GM19452 (cell line): ENCODE results near the gene TBXAS1.

Source experiments
- ATAC-seq: cut with Tn5 transposase; IDR thresholded peaks from one replicate; pipeline ENCODE4 v1.9.1; 2021; ENCODE audit not compliant: unreplicated experiment

Gene TBXAS1

DNA sequence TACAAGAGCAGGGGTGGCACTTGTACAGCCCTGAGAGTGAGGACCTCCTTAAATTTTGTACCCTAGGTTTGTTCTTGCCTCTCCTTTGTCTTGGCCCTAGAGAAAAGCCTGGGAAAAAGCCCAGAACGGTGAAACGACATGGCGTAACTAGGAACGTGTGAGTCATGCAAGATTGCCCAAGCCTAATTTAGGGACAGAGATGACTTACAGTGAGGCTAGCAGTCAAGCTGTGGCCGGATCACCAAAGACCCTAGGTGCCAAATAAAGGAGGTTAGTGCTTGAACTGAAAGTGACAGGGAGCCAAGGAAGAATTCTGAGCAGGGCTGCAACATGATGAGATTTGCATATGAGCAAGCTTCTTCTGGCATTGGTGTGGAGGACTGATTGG, 25.1 kb downstream of the TBXAS1 start:
- no peak for ATAC-seq

DNA sequence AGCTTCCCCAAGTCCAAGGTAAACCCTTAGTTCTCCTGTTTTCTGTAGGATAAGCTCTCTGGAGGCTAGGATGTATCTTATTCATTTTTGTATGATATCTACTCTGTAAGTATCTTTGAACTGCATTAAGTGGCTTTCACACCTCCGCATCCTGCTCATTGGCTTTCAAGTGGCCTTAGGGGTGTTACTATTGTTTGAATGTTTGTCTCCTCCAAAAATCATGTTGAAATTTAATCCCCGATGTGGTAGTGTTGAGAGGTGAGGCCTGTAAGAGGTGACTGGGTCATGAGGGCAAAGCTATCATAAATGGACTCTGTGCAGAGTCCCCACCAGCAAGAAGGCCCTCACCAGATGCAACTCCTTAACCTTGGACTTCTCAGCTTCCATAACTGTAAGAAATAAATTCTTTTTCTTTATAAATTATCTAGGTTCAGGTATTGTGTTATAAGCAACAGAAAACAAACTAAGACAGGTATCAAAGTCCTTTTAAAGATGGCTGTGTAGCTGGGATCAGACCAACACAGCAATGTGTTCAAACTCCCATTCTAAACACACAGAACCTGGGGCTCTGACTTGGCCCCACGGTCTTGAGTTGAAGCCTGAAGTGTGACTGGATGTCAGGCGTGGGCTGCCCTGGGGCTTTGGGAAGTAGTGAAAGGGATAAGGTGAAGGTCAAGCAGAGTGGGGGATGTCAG, 25.9 kb downstream of the TBXAS1 start:
- ATAC-seq = peak; percentile 19

- peak; percentile 77 for ATAC-seq
Measured at GRCh38 chr7:139855498-139856270, 26.6 kb downstream of the TBXAS1 start.

DNA sequence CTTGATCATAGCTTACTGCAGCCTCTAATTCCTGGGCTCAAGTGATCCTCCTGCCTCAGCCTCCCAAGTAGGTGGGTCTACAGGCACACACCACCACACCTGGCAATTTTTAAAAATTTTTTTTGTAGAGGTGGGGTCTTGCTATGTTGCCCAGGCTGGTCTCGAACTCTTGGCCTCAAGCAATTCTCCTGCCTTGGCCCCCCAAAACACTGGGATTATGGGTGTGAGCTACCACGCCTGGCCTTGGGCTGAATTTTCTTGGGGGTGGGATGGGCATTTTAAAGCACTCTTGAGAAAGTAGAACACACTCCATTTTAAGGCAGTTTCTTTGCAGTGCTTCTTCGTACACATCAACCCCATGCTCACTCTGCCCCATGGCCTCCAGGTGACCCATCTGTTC, 28.7 kb downstream of the TBXAS1 start:
- ATAC-seq = no peak

- ATAC-seq = no peak
Measured at GRCh38 chr7:139860090-139860775, 31.2 kb downstream of the TBXAS1 start.

DNA sequence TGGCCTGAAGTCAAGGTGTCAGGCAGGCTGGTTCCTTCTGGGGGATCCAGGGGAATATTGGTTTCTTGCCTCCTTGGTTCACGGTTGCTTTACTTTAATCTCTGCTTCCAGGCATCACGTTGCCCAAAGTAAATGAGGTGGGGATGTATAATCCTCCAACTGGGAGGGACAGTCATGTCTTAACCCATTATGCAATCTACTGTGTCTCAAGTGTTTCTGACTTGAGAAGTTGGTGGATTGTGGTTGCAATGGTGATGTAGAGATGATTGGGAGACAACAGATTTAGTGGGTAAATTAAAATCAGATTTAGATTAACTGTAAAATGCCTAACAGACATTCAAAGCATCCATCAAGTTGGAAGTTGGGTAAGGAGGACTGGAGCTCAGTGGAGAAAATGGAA, 32.7 kb downstream of the TBXAS1 start:
- ATAC-seq = no peak

DNA sequence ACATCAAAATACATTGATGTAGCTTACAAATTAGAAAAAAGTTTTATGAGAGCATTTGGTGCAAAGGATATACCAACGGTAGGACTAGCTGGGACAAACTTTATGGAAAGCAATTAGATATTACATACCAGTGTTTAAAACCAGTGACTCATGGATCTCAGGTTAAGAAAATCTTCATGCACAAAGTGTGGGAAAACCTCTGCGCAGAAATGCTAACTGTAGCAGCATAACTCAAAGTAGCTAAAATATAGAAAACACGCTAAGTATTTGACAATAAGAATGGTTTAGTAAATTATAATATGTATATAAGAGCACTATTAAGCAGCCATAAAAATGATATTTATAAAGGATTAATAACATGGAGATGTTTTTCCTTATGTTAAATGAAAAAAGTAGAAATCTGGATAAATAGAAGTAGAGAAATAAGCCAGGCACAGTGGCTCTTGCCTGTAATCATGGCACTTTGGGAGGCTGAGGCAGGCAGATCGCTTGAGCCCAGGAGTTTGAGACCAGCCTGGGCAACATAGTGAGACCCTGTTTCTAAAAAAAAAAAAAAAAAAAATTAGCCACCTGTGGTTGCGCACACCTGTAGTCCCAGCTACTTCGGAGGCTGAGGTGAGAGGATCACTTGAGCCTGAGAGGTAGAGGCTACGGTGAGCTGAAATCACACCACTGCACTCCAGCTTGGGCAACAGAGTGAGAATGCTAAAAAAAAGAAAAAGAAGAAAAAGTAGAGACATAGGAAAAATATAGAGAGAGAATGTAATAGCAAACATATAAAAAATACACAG, 37.2 kb downstream of the TBXAS1 start:
- ATAC-seq = no peak

GRCh38 chr7:139867847-139868246, 38.8 kb downstream of the TBXAS1 start:
- no peak for ATAC-seq

- no peak for ATAC-seq
Measured at GRCh38 chr7:139869886-139870285, 40.8 kb downstream of the TBXAS1 start.

DNA sequence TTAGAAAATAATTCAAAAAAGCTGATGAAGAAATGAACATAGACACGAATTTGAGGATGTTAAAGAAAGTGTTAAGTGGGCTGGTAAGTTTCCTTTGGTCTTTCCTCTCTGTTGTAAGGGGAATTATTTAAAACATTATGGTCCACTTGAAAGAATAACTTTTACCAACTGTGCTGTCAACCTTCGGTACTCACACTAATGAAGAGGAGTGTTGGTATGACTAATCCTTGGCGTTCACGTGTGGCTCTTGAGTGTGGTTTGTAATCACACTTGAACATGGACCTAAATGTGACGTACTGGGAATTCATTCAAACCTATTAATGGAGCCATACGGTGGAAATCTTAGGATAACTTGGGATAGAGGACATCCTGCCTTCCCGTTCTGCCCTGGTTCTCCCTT, 41.3 kb downstream of the TBXAS1 start:
- no peak for ATAC-seq

DNA sequence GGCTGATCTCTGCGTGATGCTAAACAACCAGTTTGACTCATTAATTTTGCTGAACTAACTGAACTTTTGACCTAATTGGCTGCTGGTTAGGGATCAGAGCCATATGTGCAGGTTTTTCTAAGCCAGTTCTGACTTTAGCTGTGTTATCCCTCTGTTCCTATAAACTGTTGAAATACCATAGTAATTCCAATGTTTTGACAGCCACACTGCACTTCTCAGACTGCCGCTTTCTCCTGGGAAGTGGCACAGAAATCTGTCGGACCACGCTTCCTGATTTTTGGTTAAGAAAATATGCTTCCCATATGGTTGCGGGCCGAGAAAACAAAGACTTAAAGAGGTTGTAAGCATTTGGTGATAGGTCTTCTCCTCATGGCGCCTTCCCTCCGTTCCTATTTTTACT, 42.3 kb downstream of the TBXAS1 start:
- ATAC-seq = no peak

- ATAC-seq = no peak
Measured at GRCh38 chr7:139871820-139872219, 42.8 kb downstream of the TBXAS1 start.

DNA sequence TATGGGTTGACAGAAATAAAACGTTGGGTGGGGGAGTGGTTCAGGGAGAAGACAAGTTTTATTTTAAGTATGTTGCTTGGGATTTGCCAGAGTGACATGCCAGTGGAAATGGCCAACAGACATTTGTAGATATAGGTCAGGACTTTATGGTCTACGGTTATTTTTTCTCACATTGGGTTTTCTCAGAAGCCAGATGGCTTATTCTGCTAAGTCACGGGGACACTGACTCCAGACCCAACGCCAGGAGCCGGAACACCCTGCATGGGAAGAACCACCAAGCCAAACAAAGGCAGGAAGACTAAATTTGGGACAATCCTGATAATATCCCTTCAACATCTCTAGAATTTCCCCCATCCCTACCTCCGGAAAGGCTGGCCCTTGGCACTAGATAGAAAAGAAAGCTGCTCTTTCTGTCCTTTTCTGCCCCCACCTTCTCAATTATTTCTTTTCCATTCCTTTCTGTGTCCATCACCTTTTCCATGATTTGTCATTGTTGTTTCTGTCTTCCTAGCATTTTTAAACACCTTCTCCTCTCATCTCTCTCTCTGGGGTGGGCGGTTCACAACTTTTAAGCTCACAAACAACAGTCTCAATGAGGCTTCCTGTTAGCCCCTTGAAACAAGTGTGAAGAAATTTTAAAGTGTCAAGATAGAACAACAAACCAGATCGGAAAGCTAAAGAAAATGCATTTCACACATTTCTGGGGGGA, 44.7 kb downstream of the TBXAS1 start:
- ATAC-seq = no peak

GRCh38 chr7:139874302-139874629, 45.2 kb downstream of the TBXAS1 start:
- ATAC-seq = no peak

GRCh38 chr7:139875821-139876241, 46.8 kb downstream of the TBXAS1 start:
- peak; percentile 92 for ATAC-seq

DNA sequence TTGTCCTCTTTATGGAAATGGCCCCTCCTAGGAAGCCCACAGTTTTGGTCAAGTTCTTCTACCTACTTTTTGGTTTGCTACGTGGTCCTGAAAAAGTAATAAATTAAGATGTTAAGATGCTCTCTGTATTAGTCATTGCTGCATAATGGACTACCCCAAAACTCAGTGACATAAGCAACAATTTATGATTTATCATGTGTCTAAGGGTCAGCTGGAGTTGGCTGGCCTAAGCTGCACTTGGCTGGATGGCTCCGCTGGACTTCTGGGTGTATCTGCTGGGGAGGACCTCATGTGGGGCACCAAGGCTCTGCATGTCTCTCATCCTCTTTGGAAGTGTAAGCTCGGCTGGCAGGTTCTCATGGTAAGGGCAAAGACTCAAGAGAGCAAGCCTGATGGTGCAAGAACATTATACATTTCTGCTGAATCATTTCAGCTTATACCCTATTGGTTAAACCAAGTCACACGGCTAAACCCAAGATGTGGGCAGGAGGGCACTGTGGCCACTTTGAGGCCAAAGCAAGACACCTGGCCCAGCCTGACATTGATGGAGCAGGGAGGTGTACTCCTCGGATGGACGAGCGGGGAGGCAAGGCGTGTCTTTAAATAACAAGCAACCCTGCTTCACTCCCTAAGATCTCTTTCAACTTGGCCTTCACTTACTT, 47.7 kb downstream of the TBXAS1 start:
- ATAC-seq = no peak

GRCh38 chr7:139883814-139884213, 54.8 kb downstream of the TBXAS1 start:
- no peak for ATAC-seq

DNA sequence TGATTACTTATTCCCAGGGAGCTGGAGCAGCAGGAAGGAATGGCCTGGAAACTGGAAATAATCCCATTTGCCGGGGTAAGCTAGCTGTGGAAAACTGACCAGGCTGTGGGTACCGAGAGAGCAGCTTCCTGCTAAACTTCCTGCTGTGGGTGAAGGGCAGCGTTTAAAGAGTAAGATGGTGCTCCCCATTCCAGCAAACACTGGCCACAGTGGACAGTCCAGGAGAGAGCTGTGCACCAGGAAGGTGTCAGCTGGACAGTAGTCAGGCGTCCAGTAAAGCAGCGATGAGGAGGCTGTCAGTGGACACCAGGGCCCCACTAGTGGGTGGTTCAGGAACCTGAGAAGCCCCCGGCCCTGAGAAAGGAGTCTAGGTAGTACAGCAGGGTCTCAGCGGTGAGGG, 55.4 kb downstream of the TBXAS1 start:
- ATAC-seq = no peak

DNA sequence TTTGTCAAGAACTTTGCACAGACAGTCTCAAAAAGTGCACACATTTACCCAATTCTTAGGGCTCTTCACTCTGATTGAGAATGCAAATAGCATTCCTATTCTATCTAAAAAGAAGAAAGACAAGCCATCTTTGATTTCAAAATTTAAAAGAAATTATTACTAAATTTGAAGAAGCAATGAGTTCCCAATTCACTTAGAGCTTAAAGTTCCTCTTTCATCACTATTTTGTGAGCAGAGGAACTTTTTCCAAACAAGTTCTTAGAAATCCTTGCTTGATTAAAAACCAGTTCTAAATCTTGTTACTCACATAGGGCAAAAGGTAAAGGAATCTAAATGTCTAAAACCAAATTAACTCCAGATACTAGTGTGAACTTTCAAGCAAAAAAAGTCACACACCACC, 56.4 kb downstream of the TBXAS1 start:
- no peak for ATAC-seq

DNA sequence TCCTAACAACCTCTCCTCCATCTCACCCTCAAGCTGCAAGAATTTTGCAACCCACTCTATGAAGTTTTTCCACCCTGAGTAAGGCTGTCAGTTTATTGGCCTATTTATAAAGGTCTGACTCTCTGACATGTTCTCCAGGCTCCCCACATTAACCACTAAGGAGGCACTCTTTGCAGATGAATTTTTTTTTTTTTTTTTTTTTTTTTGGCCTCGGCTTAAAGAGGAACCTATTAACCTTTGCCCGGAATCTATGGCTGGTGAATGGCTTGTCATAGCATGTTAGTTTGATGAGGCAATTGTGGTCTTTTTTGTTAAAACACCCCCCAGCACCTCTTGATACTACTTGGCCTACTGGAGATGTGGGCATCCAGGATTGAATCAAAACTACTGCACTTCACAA, 57.1 kb downstream of the TBXAS1 start:
- ATAC-seq = no peak
